GM21367 (cell line): ENCODE results near the gene GID8.
"Not testable (repeated sequence)": the region's sequence is repeated elsewhere in the genome, so short reads cannot be mapped to it uniquely, and the experiment has no call there.

ENCODE experiments used
- ATAC-seq: cut with Tn5 transposase; IDR thresholded peaks from one replicate; pipeline ENCODE4 v1.9.1; 2021; ENCODE audit not compliant: unreplicated experiment

The GID8 gene

DNA sequence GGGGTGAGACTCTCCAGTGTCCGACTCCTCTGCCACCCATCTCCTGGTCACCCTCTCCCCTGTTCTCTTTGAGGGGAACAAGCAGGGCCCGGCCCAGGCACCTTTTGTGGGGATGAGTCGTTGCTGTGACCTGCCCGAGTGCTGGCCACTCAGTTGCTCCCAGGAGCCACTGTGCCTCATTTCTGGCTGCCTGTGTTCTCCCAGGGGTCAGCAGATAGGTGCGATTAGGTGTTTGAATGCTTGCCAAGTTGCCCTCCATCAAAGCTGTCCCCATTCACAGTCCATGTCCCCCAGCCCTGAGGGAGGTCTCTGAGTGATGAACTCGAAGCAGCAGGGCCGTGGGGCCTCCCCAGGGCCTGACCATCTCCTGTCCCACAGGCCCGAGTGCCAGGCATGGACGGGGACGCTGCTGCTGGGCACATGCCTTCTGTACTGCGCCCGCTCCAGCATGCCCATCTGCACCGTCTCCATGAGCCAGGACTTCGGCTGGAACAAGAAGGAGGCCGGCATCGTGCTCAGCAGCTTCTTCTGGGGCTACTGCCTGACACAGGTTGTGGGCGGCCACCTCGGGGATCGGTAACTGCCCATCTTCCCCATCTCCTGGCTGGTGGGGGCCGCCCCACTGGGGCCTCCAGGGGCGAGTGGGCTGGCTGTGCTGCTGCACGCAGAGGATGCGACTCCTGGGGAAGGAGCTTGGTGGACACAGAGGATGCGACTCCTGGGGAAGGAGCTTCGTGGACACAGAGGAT lies 18.6 kb downstream of the GID8 start:
- ATAC-seq = no peak

DNA sequence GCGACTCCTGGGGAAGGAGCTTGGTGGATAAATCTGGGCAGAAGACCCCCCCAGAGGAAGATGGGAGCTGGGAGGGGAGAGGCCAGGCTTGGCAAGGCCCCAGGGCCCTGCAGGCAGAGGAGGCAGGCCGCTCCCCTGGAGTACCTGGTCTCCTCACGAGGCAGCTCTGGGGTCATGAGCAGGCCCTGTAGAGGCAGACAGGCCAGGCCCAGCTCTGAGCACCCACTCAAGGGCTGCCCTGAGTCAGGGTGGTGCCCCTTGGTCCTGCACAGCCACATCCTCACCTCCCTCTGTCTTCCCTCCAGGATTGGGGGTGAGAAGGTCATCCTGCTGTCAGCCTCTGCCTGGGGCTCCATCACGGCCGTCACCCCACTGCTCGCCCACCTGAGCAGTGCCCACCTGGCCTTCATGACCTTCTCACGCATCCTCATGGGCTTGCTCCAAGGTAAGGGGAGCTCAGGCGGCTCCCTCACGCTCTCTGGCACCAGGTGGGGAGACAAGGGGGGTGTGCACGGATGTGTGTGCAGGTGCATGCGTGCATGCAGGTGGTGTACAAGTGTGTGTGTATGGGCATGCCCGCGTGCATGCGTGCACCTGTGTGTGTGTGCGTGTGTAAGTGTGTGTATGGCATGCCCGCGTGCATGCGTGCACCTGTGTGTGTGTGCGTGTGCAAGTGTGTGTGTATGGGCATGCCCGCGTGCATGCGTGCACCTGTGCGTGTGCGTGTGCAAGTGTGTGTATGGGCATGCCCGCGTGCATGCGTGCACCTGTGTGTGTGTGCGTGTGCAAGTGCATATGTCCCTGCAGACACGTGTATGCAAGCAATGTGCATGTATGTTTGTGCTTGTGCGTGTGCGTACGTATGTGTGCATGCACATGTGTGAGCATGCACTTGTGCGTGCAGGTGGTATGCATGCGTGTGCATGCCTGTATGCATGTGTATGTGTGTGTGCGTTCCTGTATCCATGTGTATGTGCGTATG lies 19.5 kb downstream of the GID8 start:
- no peak for ATAC-seq

DNA sequence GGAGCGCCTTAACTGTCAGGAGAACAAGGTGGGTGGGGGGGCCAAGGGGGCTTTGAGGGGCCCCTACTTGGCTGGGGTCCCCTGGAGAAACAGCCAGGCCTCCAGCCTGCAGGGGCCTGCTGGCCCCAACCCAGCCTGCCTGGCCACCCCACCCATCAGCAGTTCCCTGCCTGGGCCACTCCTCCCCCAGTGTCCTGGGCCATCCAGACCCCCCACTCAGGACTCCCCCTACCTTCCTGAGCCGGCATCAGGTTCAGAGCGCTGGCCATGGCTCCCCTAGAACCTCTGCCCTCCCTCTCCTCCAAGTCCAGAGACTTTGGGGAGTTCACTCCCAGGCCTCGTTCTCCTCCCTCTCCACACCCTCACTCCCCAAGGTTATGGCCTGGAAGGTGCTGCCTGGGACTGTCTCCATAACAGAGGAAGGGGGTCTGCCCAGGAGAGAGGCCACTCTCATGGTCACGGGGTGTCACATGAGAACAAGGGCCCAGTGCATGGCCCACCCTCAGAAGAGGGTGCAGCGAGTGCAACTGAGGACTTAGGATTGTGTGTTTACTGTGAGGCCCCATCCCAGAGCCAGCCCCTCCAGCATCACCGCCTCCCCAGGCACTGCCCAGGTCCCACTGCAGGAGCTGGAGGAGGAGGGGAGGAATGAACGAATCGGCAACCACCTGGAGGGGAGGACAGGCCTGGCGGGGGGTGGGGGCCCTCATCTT lies 20.6 kb downstream of the GID8 start:
- no peak for ATAC-seq

DNA sequence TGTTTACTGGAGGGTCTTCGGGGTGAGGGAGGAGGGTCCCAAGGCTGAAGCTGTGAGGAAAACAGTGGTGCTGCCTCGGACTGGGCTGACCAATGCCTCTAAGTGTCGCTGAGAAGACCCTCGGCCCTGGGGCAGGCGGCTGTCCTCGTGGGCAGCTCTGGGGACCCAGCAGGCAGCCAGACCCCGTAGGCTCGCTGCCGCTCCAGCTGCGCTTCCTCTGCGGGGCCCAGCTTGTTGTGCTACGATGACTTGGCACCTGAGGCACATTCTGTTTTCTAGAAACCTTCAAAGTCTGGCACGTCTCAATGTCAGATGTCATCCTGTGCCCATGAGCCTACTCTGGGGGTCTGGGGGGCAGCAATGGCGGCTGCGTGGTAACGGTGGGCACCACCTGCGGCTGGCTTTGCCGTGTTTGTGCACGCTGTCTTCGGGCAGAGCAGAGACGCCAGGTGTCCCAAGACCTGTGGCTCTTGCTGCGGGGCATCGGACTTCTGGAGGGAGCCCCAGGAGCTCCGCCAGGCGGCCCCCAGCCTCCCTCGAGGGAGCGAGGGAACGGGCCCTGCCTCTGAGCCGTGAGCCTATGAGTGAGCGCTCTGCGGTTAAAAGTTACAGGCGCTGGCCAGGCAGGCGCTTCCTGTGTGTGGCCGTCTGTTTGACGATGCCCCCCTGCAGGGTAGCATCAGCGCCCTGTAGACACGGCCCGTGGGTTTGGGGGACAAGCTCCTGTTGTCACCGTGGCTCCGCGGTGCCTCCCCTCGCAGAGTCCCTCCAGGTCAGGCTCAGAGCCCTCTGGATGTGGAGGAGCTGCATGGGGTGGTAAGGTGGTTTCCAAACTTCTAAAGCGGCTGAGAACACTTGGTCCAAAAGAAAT lies 21.4 kb downstream of the GID8 start:
- no peak for ATAC-seq

DNA sequence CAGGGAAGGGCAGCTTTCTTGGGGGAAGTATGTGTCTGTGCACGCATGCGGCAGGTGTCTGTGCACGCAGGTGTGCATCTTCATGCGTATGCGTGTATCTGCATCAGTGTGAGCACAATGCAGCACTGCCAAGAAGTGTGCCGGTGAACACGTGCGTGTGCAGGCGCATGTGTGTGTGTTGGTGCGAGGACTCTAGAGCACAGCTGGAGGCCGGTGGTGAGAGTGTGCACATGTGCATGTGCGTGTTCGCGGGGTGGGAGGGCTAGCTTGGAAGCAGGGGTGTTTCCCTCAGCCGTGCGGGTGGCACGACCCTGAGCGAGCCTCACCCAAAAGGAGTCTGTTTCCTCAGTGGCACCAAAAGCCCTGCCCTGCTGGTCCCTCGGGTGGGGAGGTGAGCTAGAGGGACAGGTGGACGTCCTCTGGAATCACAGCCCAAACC lies 22.1 kb downstream of the GID8 start:
- no peak for ATAC-seq

DNA sequence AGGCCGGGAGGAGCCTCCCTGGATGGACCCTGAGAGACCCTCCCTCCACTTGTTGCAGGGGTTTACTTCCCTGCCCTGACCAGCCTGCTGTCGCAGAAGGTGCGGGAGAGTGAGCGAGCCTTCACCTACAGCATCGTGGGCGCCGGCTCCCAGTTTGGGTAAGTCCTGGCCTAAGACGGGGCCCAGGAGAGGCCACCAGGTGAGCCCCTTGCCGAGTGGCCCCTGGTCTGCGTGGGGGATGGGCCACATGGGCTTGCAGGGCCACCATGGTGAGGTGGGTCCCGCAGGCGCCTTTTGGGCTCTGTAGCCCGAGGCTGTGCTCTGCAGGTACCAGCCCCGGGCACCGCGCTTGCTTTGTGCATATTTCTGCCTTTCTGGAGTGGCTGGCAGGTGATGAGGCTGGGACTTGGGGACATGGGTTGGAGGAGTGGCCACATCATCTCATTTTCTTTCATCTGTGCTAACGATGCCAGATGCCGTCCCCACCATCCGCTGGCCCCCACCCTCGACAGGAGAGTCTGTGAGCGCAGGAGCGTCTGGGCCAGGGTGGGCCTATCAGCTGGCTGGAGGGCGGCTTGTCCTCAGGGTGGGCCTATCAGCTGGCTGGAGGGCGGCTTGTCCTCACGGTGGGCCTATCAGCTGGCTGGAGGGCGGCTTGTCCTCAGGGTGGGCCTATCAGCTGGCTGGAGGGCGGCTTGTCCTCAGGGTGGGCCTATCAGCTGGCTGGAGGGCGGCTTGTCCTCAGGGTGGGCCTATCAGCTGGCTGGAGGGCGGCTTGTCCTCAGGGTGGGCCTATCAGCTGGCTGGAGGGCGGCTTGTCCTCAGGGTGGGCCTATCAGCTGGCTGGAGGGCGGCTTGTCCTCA lies 22.7 kb downstream of the GID8 start:
- not testable (repeated sequence) for ATAC-seq

DNA sequence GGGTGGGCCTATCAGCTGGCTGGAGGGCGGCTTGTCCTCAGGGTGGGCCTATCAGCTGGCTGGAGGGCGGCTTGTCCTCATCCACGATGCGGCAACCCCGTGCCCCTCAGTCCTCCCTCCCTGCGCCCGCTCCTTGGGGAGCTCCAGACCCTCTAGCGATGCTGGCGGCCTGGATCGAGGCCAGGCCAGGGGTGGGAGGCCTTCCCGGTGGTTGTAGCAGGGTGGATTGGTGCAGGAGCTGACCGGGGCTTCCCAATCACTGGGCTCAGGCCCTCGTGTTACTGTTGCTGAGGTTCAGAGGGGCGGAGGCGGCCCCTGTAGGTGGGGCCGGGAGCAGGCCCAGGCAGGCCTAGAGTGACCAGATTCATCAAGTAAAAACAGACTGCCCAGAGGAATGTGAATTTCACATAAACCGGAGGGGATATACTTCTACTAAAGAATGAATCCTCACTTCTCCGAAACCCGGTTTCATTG lies 23.4 kb downstream of the GID8 start:
- ATAC-seq = no peak

DNA sequence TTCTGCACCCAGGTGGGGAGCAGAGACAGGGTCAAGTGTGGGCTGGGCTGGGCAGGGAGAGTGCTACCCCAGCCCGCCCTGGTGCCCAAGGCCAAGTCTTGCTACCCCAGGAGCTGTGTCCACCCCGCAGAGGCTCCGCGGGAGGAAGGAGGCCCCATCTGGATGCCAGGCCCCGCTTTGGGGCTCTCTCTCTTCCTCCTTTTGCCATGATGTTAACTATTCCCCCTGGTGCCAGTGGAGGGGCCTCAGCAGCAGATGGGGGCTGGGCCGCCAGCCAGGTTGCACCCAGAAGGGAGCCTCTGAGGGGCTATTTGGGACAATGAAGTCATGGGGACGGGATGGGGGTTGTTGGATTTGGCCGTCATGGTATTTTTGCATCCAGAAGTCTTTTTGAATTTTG lies 23.9 kb downstream of the GID8 start:
- ATAC-seq = no peak

DNA sequence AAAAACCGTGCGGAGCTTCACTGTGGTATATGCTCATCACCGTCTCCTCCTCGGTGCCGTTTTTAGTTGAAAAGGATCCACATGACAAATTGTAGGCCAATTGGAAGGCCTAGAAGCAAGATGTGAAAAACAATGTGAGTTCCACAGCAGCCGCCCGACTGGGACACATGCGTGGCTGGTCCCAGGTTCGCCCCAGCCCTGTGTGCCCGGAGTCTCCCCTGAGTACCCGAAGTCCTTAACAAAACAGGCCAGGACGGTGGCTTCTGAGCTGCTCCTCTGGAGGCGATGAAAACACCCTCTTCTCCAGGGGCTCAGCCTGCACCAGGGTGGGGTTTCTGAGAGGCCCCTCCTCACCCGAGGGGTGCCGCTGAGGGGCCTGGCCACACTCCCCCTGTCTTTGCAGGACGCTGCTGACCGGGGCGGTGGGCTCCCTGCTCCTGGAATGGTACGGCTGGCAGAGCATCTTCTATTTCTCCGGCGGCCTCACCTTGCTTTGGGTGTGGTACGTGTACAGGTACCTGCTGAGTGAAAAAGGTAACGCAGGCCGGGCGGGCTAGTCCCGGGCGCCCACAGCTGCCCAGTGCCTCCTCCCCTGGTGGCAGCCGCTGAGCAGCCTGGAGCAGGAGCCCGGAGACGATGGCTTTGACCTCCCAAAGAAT lies 24.4 kb downstream of the GID8 start:
- ATAC-seq = no peak

DNA sequence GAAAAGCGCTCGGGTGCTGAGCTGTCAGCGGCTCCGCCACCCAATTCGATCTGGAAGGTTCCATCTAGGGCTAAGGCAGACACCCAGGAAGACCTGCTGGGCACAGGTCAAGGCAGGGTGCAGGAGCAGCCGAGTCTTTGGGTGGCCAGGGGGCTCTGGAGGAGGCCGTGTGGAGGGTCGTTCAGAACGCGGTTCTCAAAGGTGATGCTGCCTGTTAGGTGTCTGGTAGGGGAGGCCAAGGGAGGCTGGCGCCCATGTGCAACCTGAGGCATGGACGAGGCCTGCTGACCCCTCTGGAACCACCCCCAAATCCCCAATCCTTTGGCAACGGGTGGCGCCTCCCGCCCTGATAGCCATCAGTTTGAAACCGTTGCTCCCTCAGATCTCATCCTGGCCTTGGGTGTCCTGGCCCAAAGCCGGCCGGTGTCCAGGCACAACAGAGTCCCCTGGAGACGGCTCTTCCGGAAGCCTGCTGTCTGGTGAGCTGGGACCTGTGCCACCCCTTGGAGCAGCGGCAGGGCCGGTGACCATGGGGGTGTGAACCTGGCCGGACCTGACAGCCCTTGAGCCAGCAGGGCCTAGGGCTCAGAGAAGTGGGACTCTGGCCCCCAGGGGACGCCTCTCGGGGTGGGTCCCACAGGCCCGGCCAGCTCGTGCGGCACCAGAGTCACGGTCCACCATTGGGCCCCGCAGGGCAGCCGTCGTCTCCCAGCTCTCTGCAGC lies 25.1 kb downstream of the GID8 start:
- ATAC-seq = no peak

DNA sequence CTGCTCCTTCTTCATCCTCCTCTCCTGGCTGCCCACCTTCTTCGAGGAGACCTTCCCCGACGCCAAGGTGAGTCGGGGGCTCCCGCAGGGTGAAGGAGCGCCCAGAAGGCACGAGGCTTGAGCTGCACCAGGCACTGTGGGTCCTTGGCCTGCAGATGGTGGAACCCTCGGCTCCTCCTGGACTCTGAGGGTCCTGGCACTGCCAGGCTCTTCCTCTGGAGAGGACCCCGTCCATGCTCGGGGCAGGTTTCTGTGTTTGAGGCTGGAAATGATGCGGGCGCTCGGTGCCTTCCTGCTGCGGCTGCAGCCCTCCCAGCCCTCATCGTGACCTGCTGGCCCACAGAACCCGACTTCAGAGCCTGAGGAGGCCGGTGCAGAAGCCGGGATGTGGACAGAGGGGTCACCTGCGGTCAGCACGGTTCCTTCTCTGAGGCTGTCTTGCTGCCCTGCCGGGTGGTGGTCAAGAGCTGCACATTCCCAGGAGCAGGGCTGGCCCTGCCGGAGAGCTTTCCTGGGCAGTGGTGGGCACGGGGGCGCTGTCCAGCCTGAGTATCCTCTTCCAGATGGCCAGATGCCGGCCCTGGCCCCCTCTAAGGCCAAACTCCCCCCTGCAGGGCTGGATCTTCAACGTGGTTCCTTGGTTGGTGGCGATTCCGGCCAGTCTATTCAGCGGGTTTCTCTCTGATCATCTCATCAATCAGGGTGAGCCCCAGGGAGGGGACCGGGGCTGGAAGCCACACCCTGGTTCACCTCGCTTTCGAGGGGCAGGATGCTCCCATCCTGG lies 25.9 kb downstream of the GID8 start:
- ATAC-seq = no peak

DNA sequence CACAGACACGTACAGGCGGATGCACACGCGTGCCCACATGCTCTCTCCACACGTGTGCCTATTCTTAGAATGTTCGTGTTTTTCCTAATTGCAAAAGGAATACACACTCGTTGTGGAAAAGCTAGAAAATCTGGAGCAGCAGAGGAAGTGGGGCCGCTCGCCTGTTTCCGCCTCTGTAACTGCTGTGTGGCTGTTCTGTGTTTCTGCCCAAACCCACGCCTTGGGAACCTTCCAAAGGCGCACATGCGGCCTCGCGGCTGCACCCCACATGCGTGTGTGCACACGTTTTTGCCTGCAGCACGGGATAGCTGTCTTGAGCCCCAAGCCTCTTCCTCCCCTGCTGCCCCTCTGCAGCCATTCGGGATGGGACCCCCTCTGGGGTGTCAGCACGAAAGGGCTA lies 26.8 kb downstream of the GID8 start:
- ATAC-seq = no peak

DNA sequence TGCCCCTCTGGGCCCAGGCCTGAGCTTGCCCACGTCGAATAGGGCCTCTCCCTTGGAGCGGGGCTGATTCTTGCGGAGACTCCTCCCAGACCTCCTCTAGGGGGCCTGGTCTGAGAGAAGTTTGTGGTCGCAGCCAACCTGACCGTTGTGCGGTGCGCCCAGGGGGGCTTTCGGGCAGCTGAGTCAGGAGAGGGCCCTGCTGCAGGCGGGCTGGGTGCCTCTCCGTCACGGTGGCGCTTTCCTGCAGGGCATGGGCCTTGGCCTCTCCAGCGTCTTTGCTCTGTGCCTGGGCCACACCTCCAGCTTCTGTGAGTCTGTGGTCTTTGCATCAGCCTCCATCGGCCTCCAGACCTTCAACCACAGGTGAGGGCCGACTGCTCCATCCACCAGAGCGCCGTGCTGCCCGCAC lies 27.4 kb downstream of the GID8 start:
- no peak for ATAC-seq

DNA sequence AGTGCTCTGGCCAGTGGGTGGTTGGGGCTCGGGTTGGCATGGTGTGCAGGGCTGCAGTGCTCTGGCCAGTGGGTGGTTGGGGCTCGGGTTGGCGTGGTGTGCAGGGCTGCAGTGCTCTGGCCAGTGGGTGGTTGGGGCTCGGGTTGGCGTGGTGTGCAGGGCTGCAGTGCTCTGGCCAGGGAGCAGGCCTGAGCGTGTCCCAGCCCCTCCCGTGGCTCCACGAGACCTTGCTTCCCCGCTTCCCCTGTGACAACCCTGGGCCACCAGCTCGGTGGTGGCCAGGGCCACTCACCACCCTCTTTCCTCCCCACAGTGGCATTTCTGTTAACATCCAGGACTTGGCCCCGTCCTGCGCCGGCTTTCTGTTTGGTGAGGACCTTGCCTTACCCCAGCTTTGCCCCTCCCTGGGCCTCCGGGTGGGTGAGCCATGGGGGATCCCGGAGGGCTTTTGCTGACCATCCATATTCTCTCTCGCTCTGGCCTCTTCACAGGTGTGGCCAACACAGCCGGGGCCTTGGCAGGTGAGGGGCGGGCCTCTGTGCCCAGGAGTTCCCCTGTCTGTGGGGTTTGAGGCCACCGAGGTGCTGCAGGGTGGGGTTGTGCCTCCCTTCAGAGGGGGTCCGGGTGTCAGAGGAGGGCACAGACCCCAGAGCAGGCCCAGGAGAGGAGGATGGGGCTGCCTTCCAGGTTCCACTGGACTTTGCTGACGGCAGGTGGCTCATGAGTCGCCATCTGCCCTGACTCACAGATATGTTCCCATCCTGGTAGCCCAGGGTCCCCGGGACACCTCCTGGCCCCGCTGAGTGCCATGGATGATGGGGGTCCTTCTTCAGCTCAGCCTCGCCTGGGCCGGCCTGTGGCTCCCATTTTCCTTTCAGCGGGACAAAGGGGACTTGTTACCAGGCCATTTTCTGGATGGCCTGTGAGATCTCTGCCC lies 28.5 kb downstream of the GID8 start:
- ATAC-seq = no peak

DNA sequence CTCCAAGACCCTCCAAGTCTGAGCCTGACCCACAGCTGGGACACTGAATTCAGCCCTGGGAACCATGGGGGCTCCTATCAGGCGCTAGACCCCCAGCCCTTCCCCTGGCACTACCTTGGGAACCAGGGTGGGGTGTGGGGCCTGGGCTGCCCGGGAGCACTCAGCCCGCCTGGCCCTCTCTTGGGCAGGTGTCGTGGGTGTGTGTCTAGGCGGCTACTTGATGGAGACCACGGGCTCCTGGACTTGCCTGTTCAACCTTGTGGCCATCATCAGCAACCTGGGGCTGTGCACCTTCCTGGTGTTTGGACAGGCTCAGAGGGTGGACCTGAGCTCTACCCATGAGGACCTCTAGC lies 29.2 kb downstream of the GID8 start:
- ATAC-seq = no peak

DNA sequence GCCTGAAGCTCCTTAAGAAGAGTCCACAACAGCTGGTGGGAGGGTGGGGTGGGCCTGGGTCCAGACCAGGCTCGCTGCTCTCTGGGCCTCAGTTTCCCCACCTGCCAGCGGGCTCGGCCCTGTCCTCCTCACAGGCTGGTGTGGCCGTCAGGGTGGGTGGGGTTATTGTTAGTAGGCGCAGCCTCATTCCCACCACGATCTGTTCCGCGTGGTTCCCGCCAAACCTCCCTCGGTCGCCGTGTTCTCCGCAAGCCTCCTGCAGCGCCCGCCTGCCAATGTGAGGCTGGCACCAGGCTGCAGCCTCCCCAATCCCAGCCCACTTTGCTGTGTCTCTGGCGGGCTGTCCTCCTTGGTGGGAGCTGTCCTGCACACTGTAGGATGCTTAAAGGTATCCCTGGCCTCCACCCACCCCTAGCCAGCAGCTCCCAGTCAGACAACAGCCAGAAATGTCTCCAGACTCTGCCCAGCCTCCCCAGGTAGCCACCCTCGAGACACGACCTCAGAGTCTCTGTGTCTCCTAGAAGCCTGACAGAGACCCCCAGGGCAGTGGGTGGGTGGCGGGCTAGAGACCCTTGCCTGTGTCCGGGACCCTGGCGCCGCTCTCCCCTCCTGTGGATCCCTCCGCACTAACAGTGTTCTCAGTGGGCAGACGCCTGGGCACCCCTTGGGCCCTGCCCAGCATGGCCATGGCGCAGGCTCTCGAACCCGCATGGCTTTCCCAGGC lies 29.8 kb downstream of the GID8 start:
- no peak for ATAC-seq
